ENCODE measurements around the gene PRPF31.

PRPF31 gene

DNA sequence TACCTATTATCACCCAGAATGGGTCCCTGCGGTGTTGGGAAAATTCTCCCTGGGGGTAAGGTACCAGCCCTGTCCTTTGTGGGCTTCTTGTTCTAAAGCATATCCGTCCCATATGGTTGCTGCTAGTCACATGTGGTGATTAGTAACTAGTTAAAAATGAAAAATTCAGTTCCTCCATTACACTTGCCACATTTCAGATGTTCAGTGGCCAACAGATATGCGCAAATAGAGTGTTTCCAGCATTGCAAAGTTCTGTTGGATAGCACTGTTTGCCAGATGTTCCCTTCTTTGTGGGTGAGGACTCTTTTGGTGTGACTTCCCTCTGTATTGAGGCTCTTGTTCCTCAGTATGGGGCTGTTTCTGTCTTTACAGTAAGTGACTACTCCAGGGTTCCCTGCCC, 25.8 kb downstream of the PRPF31 start:
- DNase-seq (ENCODE audit: low spot score): no peak

DNA sequence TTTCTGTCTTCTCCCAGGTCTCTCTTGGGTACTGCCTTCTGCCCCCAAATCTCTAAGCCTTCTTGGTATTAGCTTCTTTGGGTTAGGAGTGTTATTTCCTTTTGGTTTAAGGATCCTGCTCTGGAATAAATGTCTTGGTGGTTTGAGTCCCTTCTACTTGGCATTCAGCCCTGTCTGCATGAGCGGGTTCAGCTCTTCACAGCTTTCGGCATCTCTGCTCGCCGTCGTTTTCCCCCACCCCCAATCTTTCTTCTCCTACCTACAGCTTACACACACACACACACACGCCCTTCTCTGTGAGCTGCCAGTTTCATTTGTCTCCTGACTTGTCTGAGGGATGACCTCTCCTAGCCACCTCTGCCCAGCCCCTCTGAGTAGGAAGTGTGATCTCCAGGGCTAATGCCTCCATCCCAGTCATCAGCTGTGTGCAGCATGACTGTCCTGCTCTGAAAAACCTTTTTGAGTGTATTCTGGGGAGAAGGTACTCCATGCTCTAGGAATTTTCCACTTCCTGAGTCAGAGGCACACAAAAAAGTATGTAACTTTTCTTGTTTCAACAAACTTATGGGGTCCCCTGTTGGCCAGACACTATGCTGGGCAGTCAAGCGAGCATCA, 26.7 kb downstream of the PRPF31 start:
- DNase-seq (ENCODE audit: low spot score): no peak

DNA sequence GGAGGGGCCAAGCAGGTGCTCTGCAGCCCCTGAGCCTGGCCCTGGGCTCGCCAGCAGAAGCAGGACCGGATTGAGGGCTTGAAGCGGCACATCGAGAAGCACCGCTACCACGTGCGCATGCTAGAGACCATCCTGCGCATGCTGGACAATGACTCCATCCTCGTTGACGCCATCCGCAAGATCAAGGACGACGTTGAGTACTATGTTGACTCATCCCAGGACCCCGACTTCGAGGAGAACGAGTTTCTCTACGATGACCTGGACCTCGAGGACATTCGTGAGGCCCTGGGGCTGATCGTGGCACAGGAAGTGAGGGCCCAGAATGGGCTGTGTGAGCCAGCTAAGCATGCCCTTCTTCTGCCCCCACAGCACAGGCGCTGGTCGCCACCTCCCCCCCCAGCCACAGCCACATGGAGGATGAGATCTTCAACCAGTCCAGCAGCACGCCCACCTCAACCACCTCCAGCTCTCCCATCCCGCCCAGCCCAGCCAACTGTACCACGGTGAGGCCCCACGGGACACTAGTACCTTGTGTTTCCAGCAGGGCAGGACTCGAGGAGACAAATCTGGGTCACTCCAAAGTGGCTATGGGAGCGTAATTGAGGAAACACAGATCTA, 30.1 kb downstream of the PRPF31 start:
- no peak for DNase-seq (ENCODE audit: low spot score)

DNA sequence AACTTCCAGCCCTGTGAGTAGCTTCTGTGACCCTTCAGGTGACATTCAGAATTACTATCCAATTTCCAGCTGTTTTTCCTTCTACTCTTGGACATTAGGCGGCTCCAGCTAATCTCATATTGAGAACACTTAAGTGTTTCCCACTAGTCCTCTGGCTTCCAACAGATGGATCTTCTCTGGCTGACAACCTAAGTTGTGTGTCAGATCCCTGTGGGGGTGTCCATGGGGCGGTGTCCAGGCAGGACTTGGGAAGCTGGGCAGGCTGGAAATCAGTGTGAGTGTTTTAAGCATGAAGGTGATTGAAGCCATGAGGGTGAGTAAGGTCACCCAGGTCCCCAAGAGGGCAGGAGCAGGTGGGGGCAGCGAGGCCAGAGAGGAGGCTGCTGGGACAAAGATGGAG, 32.1 kb downstream of the PRPF31 start:
- no peak for DNase-seq (ENCODE audit: low spot score)

DNA sequence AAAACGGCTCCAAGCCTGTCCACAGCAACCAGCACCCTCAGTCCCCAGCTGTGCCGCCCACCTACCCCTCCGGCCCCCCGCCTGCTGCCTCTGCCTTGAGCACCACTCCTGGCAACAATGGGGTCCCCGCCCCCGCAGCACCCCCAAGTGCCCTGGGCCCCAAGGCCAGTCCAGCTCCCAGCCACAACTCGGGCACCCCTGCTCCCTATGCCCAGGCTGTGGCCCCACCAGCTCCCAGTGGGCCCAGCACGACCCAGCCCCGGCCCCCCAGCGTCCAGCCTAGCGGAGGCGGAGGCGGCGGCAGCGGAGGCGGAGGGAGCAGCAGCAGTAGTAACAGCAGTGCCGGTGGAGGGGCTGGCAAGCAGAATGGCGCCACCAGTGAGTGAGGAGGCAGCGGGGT, 32.6 kb downstream of the PRPF31 start:
- DNase-seq (ENCODE audit: low spot score): no peak

DNA sequence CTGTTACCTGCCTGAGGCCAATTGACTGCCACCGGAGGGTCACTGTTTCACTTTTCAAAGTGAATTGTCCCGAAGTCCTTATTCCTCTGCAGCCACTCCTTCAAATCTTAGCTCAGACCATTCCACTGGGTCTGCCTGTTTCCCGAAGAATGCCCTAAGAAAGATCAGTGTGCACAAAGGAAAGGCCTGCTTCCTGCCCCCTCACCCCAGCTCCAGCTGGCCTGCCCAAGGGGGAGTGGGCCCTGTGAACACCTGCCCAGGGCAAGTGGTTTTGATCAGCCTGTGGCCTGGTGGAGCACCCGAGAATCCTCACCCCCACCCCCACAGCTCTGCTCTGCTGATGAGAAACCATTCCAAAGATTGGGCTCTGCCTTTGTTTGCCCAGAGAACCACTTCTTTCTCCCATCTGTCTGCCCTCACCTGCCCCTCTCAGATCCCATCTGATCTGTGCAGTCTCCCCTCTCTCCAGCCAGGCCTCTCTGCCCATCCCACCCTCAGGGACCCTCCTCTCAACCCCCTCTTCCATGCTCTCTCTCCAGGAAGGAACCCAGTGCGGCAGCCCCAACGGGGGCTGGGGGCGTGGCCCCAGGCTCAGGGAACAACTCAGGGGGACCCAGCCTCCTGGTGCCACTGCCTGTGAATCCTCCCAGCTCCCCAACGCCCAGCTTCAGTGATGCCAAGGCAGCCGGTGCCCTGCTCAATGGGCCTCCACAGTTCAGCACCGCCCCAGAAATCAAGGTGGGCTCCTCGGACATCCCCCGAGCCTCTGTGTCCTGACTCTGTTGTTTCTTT, 33.7 kb downstream of the PRPF31 start:
- no peak for DNase-seq (ENCODE audit: low spot score)

DNA sequence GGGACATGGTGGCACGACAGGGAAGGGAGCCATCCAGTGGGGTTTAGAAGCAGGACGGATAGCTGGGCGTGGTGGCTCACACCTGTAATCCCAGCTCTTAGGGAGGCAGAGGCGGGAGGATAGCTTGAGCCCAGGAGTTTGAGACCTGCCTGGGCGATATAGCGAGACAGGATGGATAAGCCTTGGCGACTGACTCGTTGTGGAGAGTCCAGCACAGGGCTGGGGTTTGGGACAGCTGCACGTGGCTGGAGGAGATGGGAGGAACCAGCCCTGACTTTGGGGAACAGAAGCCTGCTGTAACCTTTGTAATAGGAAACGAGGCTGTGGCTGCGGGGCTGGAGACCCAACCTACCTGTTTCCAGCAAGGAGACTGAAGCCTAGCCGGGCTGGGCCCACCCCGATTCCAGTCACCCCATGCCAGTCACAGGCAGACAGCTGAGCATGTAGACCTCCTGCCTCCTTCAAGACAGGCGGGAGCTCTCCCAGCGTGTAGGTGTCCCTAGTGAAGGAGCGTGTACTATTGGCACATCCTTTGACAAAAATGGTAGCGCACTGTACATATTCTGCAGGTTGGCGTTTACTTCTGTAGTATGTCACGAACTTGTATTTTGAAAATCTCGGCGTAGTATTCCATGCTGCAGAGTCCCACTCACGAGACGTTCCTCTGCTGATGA, 35.9 kb downstream of the PRPF31 start:
- no peak for DNase-seq (ENCODE audit: low spot score)

DNA sequence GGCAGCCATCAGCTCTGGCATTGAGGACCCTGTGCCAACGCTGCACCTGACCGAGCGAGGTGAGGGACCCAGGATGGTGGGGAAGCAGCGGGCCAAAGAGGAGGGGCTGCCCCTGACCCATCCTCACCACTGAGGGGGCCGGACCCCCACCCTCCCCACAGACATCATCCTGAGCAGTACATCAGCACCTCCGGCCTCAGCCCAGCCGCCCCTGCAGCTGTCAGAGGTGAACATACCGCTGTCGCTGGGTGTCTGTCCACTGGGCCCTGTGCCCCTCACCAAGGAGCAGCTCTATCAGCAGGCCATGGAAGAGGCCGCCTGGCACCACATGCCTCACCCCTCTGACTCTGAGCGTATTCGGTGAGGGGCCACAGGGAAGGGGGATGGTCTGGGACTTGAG, 36.7 kb downstream of the PRPF31 start:
- no peak for DNase-seq (ENCODE audit: low spot score)

DNA sequence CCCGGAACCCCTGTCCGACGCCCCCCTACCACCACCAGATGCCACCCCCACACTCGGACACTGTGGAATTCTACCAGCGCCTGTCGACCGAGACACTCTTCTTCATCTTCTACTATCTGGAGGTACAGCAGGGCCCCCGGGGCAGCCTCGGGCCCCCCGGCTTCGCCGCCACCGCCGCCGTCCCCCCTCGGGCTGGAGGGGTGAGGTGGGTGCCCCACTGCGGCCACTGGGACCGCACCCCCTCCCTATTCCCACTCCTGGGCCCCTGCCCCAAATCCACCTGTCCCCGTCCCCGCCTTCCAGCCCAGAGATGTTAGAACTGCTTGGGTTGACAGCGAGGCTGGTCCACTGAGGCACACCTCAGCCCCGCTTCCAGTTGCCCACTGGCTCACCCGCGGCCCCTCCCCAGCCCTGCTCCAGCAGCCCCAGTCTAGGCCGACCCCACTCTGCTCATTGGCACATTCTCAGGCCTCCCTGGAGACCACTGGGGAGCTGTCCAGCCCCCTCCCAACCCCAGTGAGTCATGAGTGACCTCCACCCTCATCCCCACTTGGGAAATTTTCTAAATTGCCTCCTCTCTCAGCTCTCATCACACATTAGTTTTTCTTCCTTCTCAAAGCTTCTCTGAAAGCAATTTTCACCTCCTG, 37.4 kb downstream of the PRPF31 start:
- DNase-seq (ENCODE audit: low spot score): no peak

DNA sequence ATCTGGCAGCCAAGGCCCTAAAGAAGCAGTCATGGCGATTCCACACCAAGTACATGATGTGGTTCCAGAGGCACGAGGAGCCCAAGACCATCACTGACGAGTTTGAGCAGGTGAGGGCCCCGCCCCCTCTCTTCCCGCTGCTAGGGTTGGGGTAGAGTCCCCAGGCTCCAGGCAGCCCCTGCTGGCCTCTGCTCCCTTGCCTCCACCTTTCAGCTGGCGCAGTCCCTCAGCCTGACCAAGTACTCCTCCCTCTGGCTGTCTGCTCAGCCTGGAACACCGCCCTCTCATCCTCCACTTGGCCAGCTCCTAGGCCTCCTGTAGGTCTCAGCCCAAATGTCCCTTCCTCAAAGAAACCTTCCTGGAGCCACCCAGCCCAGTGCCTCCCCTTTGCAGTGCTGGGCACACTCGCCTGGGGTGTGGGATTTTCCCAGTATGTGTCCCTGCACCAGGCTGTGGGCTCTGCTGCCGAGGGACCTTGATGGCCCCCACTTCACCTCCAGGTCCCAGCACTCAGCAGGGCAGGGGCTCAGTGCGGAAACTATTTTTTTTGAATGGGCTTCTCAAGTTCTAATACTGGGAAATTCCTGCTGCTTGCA, 38.3 kb downstream of the PRPF31 start:
- no peak for DNase-seq (ENCODE audit: low spot score)

DNA sequence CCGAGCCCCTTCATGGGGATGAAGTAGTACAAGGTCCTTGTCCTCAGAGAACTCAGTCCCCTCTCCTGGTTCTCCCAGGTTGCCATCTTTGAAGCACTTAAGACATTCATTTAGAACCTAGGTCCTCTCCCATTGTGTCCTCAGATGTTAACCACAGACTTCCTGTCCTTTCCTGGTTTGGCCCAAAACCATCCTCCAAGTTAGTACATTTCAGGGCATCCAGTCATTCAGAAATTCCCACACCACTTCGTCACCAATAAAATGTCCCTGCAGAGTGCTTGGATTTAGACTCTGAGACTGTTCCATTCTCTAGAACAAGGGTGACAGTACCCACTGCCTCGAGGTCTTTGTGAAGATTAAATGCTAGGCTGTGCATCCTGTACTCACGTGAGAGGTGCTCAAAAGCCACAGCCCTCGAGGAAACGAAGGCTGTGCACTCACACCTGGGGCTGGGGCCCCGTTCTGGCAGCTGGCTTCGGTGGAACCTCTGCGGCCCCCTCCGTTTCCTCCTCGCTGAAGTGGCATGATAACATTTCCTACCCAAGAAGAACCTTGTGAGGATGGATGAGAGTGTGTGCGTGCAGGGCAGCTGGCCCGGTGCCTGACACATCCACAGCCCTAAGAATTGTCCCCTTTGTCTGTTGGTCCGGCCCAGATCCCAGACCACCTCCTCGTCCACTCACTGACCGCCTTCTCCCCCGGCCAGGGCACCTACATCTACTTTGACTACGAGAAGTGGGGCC, 39.2 kb downstream of the PRPF31 start:
- no peak for DNase-seq (ENCODE audit: low spot score)

DNA sequence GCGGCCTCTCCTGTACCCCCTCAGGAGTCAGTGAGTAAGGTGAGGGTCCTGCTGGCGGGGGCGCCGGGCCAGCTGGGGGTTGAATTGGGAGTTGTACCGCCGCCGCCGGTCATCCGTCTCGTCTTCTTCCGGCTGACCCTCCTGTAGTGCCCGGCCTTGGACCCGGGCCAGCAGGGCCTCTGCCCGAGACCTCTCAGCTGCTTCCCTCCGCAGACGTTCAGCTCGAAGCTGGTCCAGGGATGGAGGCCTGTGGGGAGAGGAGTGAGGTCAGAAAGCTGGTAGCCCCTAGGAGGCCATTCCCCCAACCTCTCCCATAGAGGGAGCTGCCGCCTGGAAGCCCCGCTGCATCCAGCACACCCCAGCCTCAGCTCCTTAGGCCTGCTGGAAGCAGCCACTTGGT, 40.1 kb downstream of the PRPF31 start:
- DNase-seq (ENCODE audit: low spot score): no peak

DNA sequence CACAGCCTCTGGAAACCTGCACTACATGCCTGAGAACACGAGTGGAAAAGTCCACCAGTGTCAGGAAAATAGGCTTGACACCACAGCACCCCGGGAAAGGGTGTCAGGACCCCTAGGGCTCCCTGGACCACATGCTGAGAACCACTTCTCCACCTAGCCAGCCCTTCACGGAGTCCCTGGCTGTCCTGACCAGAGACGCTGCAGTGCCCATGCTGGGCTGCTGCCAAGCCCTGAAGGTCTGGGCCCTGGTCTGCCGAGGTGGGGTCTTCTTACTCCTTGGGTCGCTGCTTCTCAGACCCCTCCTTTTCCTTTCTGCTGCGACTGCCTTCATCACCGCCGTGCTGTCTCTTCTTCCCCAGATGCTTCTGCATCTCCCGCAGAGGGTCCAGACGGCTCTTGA, 40.9 kb downstream of the PRPF31 start:
- DNase-seq (ENCODE audit: low spot score): no peak

DNA sequence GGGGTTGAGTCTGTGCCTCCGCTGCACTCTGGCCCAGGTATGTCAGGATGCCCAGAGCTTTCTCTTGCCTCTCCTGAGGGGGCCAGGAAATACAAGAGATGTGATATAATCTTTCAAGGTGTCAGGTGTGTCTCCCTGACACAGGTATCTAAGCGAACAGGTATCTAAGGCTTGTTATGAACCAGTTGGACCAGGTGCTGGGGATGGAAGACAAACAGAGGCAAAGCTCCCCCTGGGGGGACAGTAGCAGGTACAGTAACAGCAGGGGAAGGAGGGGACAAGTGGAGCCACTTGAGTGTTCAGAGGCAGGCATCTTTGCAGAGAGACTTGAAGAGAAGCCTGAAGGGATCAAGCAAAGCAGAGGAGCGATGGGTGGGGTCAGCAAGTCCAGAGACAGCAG, 41.4 kb downstream of the PRPF31 start:
- DNase-seq (ENCODE audit: low spot score): no peak

DNA sequence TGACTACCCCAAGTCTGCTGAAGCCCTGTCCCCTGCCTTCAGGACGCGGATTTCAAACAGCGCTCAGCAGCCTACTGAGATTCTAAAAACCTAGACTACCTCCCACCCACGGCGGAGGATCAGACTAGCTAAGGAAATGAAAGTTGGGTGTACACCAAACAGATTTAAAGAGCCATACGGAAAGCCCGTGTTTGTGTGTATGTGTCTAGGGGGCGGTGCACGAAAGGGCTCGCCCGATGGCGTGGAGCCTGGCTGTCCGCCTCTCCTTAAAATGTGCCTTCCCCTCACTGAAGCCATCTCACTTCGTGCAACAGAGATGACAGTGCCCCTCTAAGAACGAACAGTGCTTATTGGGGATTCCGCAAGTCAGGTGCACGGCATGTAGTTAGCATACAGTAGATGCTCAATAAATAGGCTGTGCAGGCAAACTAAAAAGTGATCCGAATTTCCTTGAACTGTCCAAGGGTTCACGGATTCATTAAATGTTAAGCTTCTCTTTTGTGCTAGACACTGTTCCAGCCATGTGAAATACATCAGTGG, 43.3 kb downstream of the PRPF31 start:
- DNase-seq (ENCODE audit: low spot score): no peak

DNA sequence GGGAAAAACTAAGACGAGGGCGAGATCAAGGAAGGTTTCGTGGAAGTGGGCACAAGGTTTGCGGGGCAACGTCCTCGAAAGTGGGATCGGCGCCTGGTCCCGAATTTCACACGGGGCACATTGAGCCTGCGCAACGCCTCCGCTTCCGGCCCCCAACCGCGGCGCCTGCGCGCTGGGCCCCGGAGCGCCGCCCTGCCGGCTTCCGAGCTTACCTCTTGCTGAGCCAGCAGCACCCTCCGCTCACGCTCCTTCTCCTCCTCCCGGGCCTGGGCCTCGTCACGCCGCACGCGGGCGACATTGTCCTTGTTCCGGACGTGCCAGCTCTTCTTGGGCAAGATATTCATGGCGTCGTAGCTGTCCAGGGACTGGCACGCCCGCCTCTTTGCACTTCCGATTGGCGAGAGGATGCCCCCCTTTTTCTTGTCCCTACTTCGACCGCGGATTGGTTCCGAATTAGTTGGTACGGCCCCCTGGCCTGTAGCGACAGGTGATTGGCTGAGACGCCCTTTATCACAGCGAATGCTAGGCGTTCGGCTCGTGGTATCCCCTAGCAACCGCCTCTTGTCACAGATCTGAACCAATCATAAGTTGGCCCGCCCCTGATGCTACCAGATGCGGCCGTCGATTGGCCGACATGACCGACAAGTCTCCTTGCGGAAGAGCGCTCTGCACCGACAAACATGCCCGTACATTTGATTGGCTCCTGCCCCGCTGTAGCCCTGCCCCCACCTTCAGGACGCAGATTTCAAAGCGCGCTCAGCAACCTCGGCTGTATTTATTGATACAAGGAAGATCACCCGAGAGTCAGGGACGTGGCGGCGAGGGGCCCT, 44.0 kb downstream of the PRPF31 start, which contains the start of gene LENG1:
Gene LENG1 (minus strand): TSS at position 370 of the 830 bp plus-strand sequence. CDS start 26 bp downstream, at position 344.
- DNase-seq (ENCODE audit: low spot score): peak; percentile 91

DNA sequence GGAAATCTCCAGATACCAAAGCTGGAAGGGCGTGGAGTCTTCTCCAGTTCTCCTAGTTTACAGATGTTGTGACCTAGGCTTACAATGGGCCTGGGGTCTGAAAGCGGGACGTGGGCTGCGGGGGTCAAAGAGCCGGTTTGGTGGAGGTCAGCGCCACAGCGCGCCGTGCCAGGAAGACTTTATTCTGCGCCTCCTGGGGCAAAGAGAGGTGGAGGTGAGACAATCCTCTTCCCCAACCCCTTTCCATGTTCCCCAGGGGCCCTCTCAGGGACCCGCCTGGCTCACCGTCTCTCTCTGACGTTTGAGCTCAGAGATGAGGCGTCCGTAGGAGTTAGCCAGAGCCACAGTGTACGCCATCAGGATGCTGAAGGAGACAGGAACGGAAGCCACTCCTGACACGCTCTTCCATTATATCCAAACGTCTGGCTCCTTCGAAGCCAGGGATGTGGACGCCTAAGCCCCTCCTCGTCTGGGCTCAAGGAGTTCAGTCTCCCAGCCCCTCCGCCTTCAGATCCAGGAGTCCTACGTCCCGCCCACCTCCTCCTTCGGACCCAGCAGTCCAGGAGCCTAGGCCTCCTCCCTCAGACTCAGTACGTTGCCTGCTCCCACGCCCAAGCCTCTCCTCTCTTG, 44.7 kb downstream of the PRPF31 start:
- no peak for DNase-seq (ENCODE audit: low spot score)

DNA sequence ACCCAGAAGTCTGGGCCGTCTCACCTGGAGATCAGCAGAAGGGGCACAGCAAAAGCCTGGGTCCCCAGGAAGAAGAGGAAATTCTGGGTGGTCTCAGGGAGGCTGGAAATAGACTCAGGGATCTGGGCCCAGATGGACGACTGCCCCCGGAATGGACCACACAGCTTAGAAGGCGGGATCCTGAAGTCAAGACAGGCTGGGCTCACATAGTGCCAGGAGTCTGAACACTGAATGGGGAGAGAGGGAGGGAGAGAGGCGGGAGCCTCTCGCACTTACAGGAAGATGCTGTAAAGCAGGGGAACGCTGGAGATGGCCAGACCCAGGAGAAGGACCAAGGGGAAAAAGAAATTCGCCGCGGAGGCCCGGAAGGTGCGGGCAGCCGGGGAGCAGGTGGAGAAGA, 45.3 kb downstream of the PRPF31 start:
- no peak for DNase-seq (ENCODE audit: low spot score)

DNA sequence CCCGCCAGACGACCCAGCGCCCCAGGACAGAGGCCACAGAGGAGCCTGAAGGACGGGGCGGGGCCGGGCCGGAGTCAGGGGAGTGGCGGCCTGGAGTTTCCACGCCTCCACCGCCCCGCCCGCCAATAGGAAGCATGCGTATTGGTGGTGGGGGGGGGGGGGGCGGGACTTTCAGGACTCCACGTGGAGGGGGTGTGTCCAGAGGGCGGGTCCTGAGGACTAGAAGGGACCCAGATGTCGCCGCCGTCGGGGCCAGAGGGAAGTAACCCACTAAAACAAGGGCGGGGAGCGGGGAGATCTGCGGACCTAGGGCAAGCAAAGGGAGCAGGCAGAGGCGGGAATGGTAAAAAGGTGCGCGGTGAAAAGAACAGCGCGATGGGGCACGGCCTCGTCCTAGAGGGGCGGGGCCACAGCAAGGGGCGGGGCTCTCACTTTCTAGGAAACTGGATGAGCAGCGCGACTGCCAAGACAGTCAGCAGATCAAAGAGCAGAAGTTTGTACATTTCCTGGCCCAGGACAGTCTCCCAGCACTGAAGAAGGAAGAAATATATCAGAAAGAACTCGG, 46.8 kb downstream of the PRPF31 start:
- peak; percentile 65 for DNase-seq (ENCODE audit: low spot score)

Data from iPS-NIHi11 (cell line).